ENCODE results near the gene TMEM242. TPM values are rescaled to one million over a fixed set of nuclear protein-coding genes. Genes with fewer than 3 reads are reported as not detected.
A peak's percentile ranks its signal among the peaks of the same experiment; 100 is the strongest.

The TMEM242 gene
- polyA plus RNA-seq, 1 donor from 2014 or later, result 14.5 TPM

GRCh38 chr6:157333956-157334355, 10.6 kb upstream of the TMEM242 start:
- Mint-ChIP-seq H3K36me3 (peaks cover 3% of the 10 kb centered on the region), H3K4me1 (peaks cover 0 to 5% (median 4%) of the 10 kb centered on the region in 3 donors), H3K4me3 (no peak overlapping the region), H3K27ac (no peak overlapping the region), H3K27me3 (peaks cover 29% of the 10 kb centered on the region), H3K9me3 (no peaks in the 10 kb centered on the region)

GRCh38 chr6:157333537-157333936, 10.2 kb upstream of the TMEM242 start:
- no peaks in the 10 kb centered on the region for H3K9me3 Mint-ChIP-seq
- peaks cover 3% of the 10 kb centered on the region for H3K36me3 Mint-ChIP-seq
- no peak overlapping the region for H3K27ac Mint-ChIP-seq
- H3K4me3 Mint-ChIP-seq, result no peak overlapping the region
- H3K4me1 Mint-ChIP-seq, result peaks cover 0 to 5% (median 4%) of the 10 kb centered on the region in 3 donors
- H3K27me3 Mint-ChIP-seq, result peaks cover 29% of the 10 kb centered on the region

GRCh38 chr6:157332813-157333212, 9.5 kb upstream of the TMEM242 start:
- Mint-ChIP-seq H3K9me3 (no peaks in the 10 kb centered on the region), H3K4me1 (peaks cover 0 to 5% (median 4%) of the 10 kb centered on the region in 3 donors), H3K4me3 (no peak overlapping the region), H3K36me3 (peaks cover 3% of the 10 kb centered on the region), H3K27ac (no peak overlapping the region), H3K27me3 (peaks cover 29% of the 10 kb centered on the region)

DNA sequence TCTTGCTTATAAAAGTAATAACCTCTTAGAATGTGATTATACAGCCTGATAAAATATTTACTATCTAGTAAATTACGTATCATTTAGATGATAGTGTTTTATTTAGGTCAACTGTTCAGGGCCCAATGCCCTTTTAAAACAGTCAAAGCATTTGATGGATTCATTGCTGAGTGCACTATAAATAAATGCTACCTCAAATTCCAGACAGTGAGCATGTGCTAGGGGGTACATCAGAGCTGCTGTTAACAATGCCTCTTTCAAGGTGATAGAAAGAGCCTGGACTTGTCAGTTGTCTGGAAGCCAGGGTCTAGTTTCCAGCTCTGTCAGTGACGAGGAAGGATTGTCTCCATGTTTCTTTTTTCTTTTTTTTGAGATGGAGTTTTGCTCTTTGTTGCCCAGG, 7.5 kb upstream of the TMEM242 start:
- Mint-ChIP-seq H3K9me3 (no peaks in the 10 kb centered on the region), H3K27me3 (peaks cover 20% of the 10 kb centered on the region), H3K36me3 (peaks cover 3% of the 10 kb centered on the region), H3K4me3 (no peak overlapping the region), H3K27ac (no peak overlapping the region), H3K4me1 (peaks cover 0 to 5% (median 4%) of the 10 kb centered on the region in 3 donors)

GRCh38 chr6:157329829-157330228, 6.5 kb upstream of the TMEM242 start:
- Mint-ChIP-seq H3K36me3 (no peaks in the 10 kb centered on the region), H3K27me3 (peaks cover 22% of the 10 kb centered on the region), H3K27ac (no peak overlapping the region), H3K4me1 (peaks cover 3 to 6% (median 4%) of the 10 kb centered on the region in 3 donors), H3K4me3 (no peak overlapping the region), H3K9me3 (no peaks in the 10 kb centered on the region)

DNA sequence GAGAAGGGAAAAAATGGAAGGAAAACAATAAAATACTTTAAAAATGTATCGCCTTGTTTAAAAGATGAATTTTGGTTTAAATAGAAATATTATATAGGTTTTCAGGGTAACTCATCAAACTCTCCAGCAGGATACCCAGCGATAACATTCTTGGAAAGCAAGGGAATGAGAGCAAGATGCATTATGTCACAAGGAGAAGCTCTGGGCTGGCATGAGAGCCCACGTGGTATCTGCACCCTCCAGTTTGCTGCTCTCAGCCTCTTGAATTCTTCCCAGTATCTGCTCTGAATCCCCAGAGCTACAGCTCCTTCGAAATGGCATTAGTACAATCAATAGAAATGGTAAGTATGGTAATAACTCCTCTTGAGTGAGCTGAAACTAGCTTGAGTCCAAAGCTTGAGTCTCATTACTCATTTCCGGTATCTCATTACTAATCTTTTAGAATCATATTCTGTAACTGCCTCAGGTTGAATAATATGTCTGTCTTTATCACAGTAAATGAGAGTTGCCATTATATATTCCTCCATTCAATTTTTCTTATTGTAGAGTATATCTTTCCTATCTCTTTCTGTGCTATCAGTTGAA, 4.9 kb upstream of the TMEM242 start:
- no peak overlapping the region for H3K27ac Mint-ChIP-seq
- H3K4me1 Mint-ChIP-seq, result peaks cover 9 to 15% (median 9%) of the 10 kb centered on the region in 3 donors
- peaks cover 21% of the 10 kb centered on the region for H3K27me3 Mint-ChIP-seq
- no peaks in the 10 kb centered on the region for H3K36me3 Mint-ChIP-seq
- no peaks in the 10 kb centered on the region for H3K9me3 Mint-ChIP-seq
- no peak overlapping the region for H3K4me3 Mint-ChIP-seq

DNA sequence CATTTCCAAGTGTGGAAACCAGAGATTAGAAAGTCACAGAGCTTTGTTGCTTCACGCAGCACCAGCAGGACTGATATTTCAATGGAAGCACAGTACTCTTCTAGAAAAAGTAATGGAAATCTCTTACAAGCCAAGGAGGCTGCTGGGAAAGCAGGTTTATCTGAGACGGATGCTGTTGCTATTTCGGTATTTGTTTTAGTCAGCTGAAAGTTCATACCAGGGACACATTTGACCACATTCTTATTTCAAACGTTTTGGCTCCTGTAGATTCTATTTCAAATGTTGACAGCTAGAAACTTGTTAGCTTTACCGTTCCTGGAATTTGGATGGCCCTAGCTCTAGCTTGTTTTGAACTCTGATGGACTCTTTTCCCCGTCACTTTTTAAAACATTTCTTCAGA, 3.7 kb upstream of the TMEM242 start:
- Mint-ChIP-seq H3K27ac (no peak overlapping the region), H3K4me3 (peak overlapping the region in 1 of 4 donors; percentile 19), H3K9me3 (no peaks in the 10 kb centered on the region), H3K4me1 (peaks cover 9 to 23% (median 10%) of the 10 kb centered on the region in 3 donors), H3K27me3 (peaks cover 15% of the 10 kb centered on the region), H3K36me3 (no peaks in the 10 kb centered on the region)

- Mint-ChIP-seq H3K4me1 (peaks cover 10 to 28% (median 15%) of the 10 kb centered on the region in 3 donors), H3K9me3 (no peaks in the 10 kb centered on the region), H3K27me3 (peaks cover 14% of the 10 kb centered on the region), H3K4me3 (peak overlapping the region in 2 of 4 donors; percentile 34 to 81), H3K36me3 (no peaks in the 10 kb centered on the region), H3K27ac (peak overlapping the region in 1 of 3 donors; percentile 63)
Observed at GRCh38 chr6:157325069-157325805, 1.9 kb upstream of the TMEM242 start.

DNA sequence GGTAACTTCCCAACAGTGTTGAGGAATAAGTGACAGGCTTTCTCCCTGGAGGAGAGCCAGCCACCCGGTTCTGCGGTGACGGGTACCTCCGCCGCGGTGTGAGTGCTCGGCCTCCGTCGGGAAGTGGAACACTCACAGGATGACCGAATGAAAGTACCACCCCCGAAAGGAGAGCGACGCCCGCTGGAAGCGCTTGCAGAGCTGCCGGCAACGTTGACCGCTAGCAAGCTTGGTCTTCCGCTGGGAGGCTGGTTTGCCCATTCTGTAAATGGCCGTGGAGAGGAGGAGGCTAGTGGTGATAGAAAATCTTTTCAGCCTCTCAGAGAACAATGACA, 614 bp upstream of the TMEM242 start:
- Mint-ChIP-seq H3K36me3 (no peaks in the 10 kb centered on the region), H3K9me3 (no peaks in the 10 kb centered on the region), H3K27ac (peak overlapping the region; percentile 24 to 96 (median 81)), H3K4me3 (peak overlapping the region; percentile 94 to 100 (median 96)), H3K27me3 (peaks cover 14% of the 10 kb centered on the region), H3K4me1 (peaks cover 10 to 28% (median 16%) of the 10 kb centered on the region in 3 donors)

DNA sequence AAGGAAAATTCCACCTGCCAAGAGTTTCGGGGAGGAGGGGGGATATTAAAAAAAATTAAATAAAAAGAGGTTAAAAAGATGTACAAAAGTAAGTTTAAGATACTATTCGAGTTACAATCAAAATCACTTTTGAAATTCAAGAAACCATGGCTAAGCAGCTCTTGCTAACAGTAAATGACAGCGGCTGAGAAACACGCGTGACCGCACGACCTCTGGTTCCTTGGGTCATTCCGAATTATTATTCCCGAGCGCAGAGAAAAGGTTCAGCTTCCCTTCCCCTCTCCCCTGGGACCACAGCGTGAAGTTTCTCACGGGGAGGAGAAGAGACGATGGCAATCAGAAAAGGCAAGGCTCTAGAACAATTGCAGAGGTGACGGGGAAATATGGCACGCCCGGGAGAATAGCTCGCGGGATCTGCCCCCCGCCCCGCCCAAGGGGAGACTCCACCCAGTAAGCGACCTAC, 496 bp downstream of the TMEM242 start:
- Mint-ChIP-seq H3K36me3 (no peaks in the 10 kb centered on the region), H3K9me3 (no peaks in the 10 kb centered on the region), H3K4me1 (peaks cover 11 to 29% (median 16%) of the 10 kb centered on the region in 3 donors), H3K4me3 (peak overlapping the region; percentile 94 to 100 (median 96)), H3K27ac (peak overlapping the region; percentile 81 to 96 (median 92)), H3K27me3 (peaks cover 10% of the 10 kb centered on the region)

DNA sequence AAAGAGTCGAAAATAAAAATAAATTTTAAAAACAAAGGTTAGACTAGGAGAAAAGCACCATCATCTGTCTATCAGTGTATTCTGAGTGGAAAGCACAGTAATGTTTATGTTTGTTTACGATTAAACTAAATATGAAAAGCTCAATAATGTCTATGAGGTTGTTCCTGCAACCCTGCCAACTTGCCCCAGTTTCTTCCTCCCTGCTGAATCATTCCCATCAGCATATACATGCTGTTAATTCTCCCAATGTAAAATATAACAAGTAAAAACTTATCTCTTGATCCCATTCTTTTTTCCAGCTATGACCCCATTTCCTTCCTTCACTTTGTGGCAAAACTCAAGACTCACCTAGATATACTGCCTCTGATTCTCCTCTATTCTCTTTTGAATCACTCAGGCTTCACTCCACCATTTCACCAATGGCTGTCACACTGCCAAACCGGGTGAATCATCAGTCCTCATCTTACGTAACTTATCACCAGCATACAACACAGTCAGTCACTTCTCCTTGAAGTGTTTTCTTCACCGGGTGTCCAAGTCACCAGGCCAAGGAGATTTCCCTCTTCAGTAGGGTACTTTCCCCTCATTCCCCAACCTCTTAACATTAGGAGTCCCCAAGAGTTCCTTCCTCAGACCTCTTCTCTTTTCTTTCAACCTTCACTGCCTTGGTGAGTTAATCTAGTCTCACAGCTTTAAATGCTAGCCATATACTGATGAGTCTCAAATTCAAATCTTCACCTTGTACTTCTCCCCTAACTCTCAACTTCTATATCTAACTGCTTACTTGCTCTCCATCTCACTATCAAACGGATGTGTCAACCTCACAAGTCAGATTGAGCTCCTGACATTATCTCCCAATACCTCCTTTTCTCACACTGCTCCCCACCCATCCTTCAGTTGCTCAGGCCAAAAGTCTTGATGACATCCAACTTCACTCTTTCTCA, 6.2 kb downstream of the TMEM242 start:
- Mint-ChIP-seq H3K4me1 (peaks cover 8 to 16% (median 15%) of the 10 kb centered on the region in 3 donors), H3K27me3 (no peaks in the 10 kb centered on the region), H3K9me3 (no peaks in the 10 kb centered on the region), H3K27ac (no peak overlapping the region), H3K36me3 (peaks cover 2% of the 10 kb centered on the region), H3K4me3 (peak overlapping the region in 1 of 4 donors; percentile 21)

DNA sequence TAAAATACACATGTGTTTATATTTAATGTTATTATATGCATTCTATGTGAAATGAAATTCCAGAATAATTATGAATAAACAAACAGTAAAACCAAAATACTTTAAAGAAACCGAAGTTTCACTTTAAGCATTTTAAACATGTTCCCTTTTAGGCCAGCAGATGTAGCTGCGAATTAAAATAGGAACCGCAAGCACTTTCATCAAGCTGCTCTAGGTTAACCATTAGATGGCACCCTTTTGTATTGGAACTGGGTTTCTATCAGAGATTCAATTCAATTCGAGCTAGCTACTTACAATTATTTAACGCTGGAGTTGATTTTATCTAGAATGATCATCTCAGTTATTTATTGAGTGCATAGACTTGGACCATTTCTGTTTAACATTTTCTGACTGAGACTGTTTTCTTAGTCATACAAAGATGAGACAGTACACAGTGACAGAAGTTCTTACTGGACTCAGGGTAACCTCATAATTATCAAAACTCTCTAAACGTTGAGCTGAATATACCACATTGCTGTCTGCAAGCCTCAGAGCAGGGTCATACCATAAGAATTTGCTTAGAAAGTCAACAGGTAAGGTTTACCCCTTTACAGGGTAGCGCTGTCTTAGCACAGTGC, 8.5 kb downstream of the TMEM242 start:
- Mint-ChIP-seq H3K4me3 (peak overlapping the region in 1 of 4 donors; percentile 25), H3K27me3 (no peaks in the 10 kb centered on the region), H3K4me1 (peaks cover 7 to 11% (median 10%) of the 10 kb centered on the region in 3 donors), H3K27ac (no peak overlapping the region), H3K9me3 (no peaks in the 10 kb centered on the region), H3K36me3 (peaks cover 5% of the 10 kb centered on the region)

- peak overlapping the region in 1 of 3 donors; percentile 50 for H3K27ac Mint-ChIP-seq
- H3K27me3 Mint-ChIP-seq, result no peaks in the 10 kb centered on the region
- no peak overlapping the region for H3K4me3 Mint-ChIP-seq
- no peaks in the 10 kb centered on the region for H3K9me3 Mint-ChIP-seq
- H3K36me3 Mint-ChIP-seq, result peaks cover 5% of the 10 kb centered on the region
- H3K4me1 Mint-ChIP-seq, result peaks cover 7 to 11% (median 9%) of the 10 kb centered on the region in 3 donors
Observed at GRCh38 chr6:157313531-157314467, 9.5 kb downstream of the TMEM242 start.

GRCh38 chr6:157312757-157313156, 10.6 kb downstream of the TMEM242 start:
- no peak overlapping the region for H3K4me3 Mint-ChIP-seq
- H3K27ac Mint-ChIP-seq, result no peak overlapping the region
- peaks cover 5 to 10% (median 9%) of the 10 kb centered on the region in 3 donors for H3K4me1 Mint-ChIP-seq
- peaks cover 5% of the 10 kb centered on the region for H3K36me3 Mint-ChIP-seq
- H3K9me3 Mint-ChIP-seq, result no peaks in the 10 kb centered on the region
- no peaks in the 10 kb centered on the region for H3K27me3 Mint-ChIP-seq
